ENCODE measurements around the gene GPI. TPM values are rescaled to one million over a fixed set of nuclear protein-coding genes. Genes with fewer than 3 reads are reported as not detected.
"Not testable (repeated sequence)": the region's sequence is repeated elsewhere in the genome, so short reads cannot be mapped to it uniquely, and the experiment has no call there.

GPI gene
- total RNA-seq, 2 experiments from 2014 or later, result 686 to 839 TPM

GRCh38 chr19:34325181-34325580 is 39.8 kb upstream of the GPI start:
- POLR2A ChIA-PET, result no interaction called here
- intact Hi-C loops (cut with DNase I, micrococcal nuclease), result no loop called here
- Mint-ChIP-seq H3K27ac (no peak overlapping the region), H3K36me3 (ENCODE audit: low read depth) (peaks cover 42% of the 10 kb centered on the region), H3K27me3 (no peaks in the 10 kb centered on the region), H3K9me3 (ENCODE audit: low read depth) (no peaks in the 10 kb centered on the region), H3K4me3 (no peak overlapping the region), H3K4me1 (peaks cover 5% of the 10 kb centered on the region)
- DNase-seq, result no peak
- ATAC-seq, result no peak
- CTCF ChIA-PET, result interaction anchor here (0.6 to 1.6 kb wide), 3 partner anchors 9 to 40 kb away, joined by 3 read pairs; no protein-coding TSS in a partner anchor

- CTCF ChIA-PET, result interaction anchor here (0.7 to 1.3 kb wide), 4 partner anchors 9 to 1137 kb away, joined by 3 to 5 read pairs (median 4); no protein-coding TSS in a partner anchor
- POLR2A ChIA-PET, result no interaction called here
These were observed 38.8 kb upstream of the GPI start for GRCh38 chr19:34325981-34326787.

GRCh38 chr19:34327851-34328250 is 37.1 kb upstream of the GPI start:
- ATAC-seq, result no peak
- Mint-ChIP-seq H3K4me3 (no peak overlapping the region), H3K36me3 (ENCODE audit: low read depth) (peaks cover 49% of the 10 kb centered on the region), H3K27me3 (no peaks in the 10 kb centered on the region), H3K27ac (no peak overlapping the region), H3K9me3 (ENCODE audit: low read depth) (no peaks in the 10 kb centered on the region), H3K4me1 (peaks cover 3% of the 10 kb centered on the region)
- intact Hi-C loops (cut with DNase I, micrococcal nuclease), result no loop called here
- no peak for DNase-seq
- POLR2A ChIA-PET, result no interaction called here
- CTCF ChIA-PET, result interaction anchor here (0.9 to 1.3 kb wide), 3 partner anchors 11 to 54 kb away, joined by 3 read pairs; no protein-coding TSS in a partner anchor

More at GRCh38 chr19:34325981-34326787, 38.8 kb upstream of the GPI start:
- no peak overlapping the region for H3K4me3 Mint-ChIP-seq
- H3K27ac Mint-ChIP-seq, result no peak overlapping the region
- ATAC-seq, result no peak
- H3K4me1 Mint-ChIP-seq, result peaks cover 3% of the 10 kb centered on the region
- no peaks in the 10 kb centered on the region for H3K27me3 Mint-ChIP-seq
- H3K36me3 Mint-ChIP-seq (ENCODE audit: low read depth), result peaks cover 41% of the 10 kb centered on the region
- intact Hi-C loops (cut with DNase I, micrococcal nuclease), result no loop called here
- DNase-seq, result no peak
- no peaks in the 10 kb centered on the region for H3K9me3 Mint-ChIP-seq (ENCODE audit: low read depth)

GRCh38 chr19:34328982-34329381 is 36.0 kb upstream of the GPI start:
- peaks cover 1% of the 10 kb centered on the region for H3K4me1 Mint-ChIP-seq
- ATAC-seq, result no peak
- H3K27ac Mint-ChIP-seq, result no peak overlapping the region
- CTCF ChIA-PET, result interaction anchor here (1.0 kb wide), 1 partner anchor 67 kb away, joined by 3 read pairs; no protein-coding TSS in a partner anchor
- no peaks in the 10 kb centered on the region for H3K9me3 Mint-ChIP-seq (ENCODE audit: low read depth)
- no peaks in the 10 kb centered on the region for H3K27me3 Mint-ChIP-seq
- no peak overlapping the region for H3K4me3 Mint-ChIP-seq
- POLR2A ChIA-PET, result no interaction called here
- DNase-seq, result no peak
- intact Hi-C loops (cut with DNase I, micrococcal nuclease), result no loop called here
- H3K36me3 Mint-ChIP-seq (ENCODE audit: low read depth), result peaks cover 47% of the 10 kb centered on the region

GRCh38 chr19:34330116-34330515 is 34.9 kb upstream of the GPI start:
- DNase-seq, result no peak
- H3K4me3 Mint-ChIP-seq, result no peak overlapping the region
- ChIA-PET POLR2A (interaction anchor here (0.6 kb wide), 1 partner anchor 47 kb away, joined by 3 read pairs; no protein-coding TSS in a partner anchor), CTCF (interaction anchor here (0.9 to 2.1 kb wide), 3 partner anchors 8 to 68 kb away, joined by 3 to 6 read pairs (median 4); no protein-coding TSS in a partner anchor)
- intact Hi-C loops (cut with DNase I, micrococcal nuclease), result no loop called here
- H3K9me3 Mint-ChIP-seq (ENCODE audit: low read depth), result no peaks in the 10 kb centered on the region
- no peaks in the 10 kb centered on the region for H3K4me1 Mint-ChIP-seq
- no peak overlapping the region for H3K27ac Mint-ChIP-seq
- H3K36me3 Mint-ChIP-seq (ENCODE audit: low read depth), result peaks cover 43% of the 10 kb centered on the region
- H3K27me3 Mint-ChIP-seq, result no peaks in the 10 kb centered on the region
- no peak for ATAC-seq

- ATAC-seq; H3K9me3 Mint-ChIP-seq (ENCODE audit: low read depth); H3K4me3 Mint-ChIP-seq; DNase-seq; H3K4me1 Mint-ChIP-seq; POLR2A ChIA-PET; H3K27ac Mint-ChIP-seq; intact Hi-C loops (cut with DNase I, micrococcal nuclease); H3K27me3 Mint-ChIP-seq: not testable (repeated sequence)
- peaks cover 40% of the 10 kb centered on the region for H3K36me3 Mint-ChIP-seq (ENCODE audit: low read depth)
- CTCF ChIA-PET, result interaction anchor here (0.6 to 2.1 kb wide), 2 partner anchors 16 to 29 kb away, joined by 3 to 6 read pairs; no protein-coding TSS in a partner anchor
These were observed 34.4 kb upstream of the GPI start for GRCh38 chr19:34330596-34330995.

- H3K9me3 Mint-ChIP-seq (ENCODE audit: low read depth); intact Hi-C loops (cut with DNase I, micrococcal nuclease); H3K4me3 Mint-ChIP-seq; H3K27me3 Mint-ChIP-seq; H3K4me1 Mint-ChIP-seq; ATAC-seq; H3K27ac Mint-ChIP-seq; POLR2A ChIA-PET; DNase-seq: not testable (repeated sequence)
- peaks cover 37% of the 10 kb centered on the region for H3K36me3 Mint-ChIP-seq (ENCODE audit: low read depth)
- CTCF ChIA-PET, result interaction anchor here (0.5 to 2.1 kb wide), 6 partner anchors 9 to 338 kb away, joined by 3 to 8 read pairs (median 4); no protein-coding TSS in a partner anchor
These were observed 33.4 kb upstream of the GPI start for GRCh38 chr19:34331596-34331995.

GRCh38 chr19:34332027-34332760 is 32.8 kb upstream of the GPI start:
- Mint-ChIP-seq H3K27me3 (no peaks in the 10 kb centered on the region), H3K9me3 (ENCODE audit: low read depth) (no peaks in the 10 kb centered on the region), H3K27ac (peak overlapping the region; percentile 24), H3K4me3 (no peak overlapping the region), H3K4me1 (peaks cover 12% of the 10 kb centered on the region), H3K36me3 (ENCODE audit: low read depth) (peaks cover 36% of the 10 kb centered on the region)
- ATAC-seq (no peak), DNase-seq (no peak)
- POLR2A ChIA-PET, result no interaction called here
- CTCF ChIA-PET, result interaction anchor here (0.5 to 0.8 kb wide), 2 partner anchors 18 to 76 kb away, joined by 3 read pairs; no protein-coding TSS in a partner anchor
- intact Hi-C loops (cut with DNase I, micrococcal nuclease), result no loop called here

GRCh38 chr19:34335914-34336313 is 29.1 kb upstream of the GPI start:
- Mint-ChIP-seq H3K4me1 (peaks cover 13% of the 10 kb centered on the region), H3K9me3 (ENCODE audit: low read depth) (no peaks in the 10 kb centered on the region), H3K27me3 (no peaks in the 10 kb centered on the region), H3K27ac (no peak overlapping the region), H3K4me3 (no peak overlapping the region), H3K36me3 (ENCODE audit: low read depth) (peaks cover 26% of the 10 kb centered on the region)
- CTCF ChIA-PET, result interaction anchor here (0.6 to 2.7 kb wide), 9 partner anchors 10 to 144 kb away, joined by 3 to 11 read pairs (median 5); no protein-coding TSS in a partner anchor
- intact Hi-C loops (cut with DNase I, micrococcal nuclease), result loop anchor here (1.0 to 5.0 kb wide), 3 partner anchors 79 to 164 kb away; partner anchors contain the start of genes GARRE1 (in 1 of the 2) and LSM14A (in 1 of the 2)
- no peak for ATAC-seq
- DNase-seq, result no peak
- POLR2A ChIA-PET, result no interaction called here

- CTCF ChIA-PET, result interaction anchor here (0.6 to 2.7 kb wide), 5 partner anchors 9 to 159 kb away, joined by 3 to 11 read pairs (median 3); no protein-coding TSS in a partner anchor
- H3K27ac Mint-ChIP-seq, result peak overlapping the region; percentile 63
- POLR2A ChIA-PET, result no interaction called here
- H3K4me3 Mint-ChIP-seq, result no peak overlapping the region
- intact Hi-C loops (cut with DNase I, micrococcal nuclease), result loop anchor here (1.0 to 5.0 kb wide), 3 partner anchors 80 to 165 kb away; partner anchors contain the start of genes GARRE1 (in 1 of the 2) and LSM14A (in 1 of the 2)
- ATAC-seq (peak; percentile 75), DNase-seq (peak; percentile 70)
- H3K4me1 Mint-ChIP-seq, result peaks cover 13% of the 10 kb centered on the region
- H3K9me3 Mint-ChIP-seq (ENCODE audit: low read depth), result no peaks in the 10 kb centered on the region
- peaks cover 29% of the 10 kb centered on the region for H3K36me3 Mint-ChIP-seq (ENCODE audit: low read depth)
- H3K27me3 Mint-ChIP-seq, result no peaks in the 10 kb centered on the region
These were observed 28.2 kb upstream of the GPI start for GRCh38 chr19:34336781-34337271.

GRCh38 chr19:34337739-34338138 is 27.3 kb upstream of the GPI start:
- Mint-ChIP-seq H3K4me3 (no peak overlapping the region), H3K27ac (no peak overlapping the region), H3K36me3 (ENCODE audit: low read depth) (peaks cover 30% of the 10 kb centered on the region), H3K9me3 (ENCODE audit: low read depth) (no peaks in the 10 kb centered on the region), H3K4me1 (peaks cover 13% of the 10 kb centered on the region), H3K27me3 (no peaks in the 10 kb centered on the region)
- no peak for DNase-seq
- ChIA-PET POLR2A (no interaction called here), CTCF (interaction anchor here (0.6 to 2.7 kb wide), 9 partner anchors 8 to 160 kb away, joined by 3 to 11 read pairs (median 3); no protein-coding TSS in a partner anchor)
- no peak for ATAC-seq
- intact Hi-C loops (cut with DNase I, micrococcal nuclease), result loop anchor here (5.0 kb wide), 2 partner anchors 80 to 165 kb away; partner anchors contain the start of gene LSM14A (in 1 of the 2)

All from activated CD4-positive, alpha-beta T cell treated with anti-CD3 and anti-CD28 coated beads for 36 hours (primary cell).